ENCODE data around the gene FNDC8. TPM values are rescaled to one million over a fixed set of nuclear protein-coding genes. Genes with fewer than 3 reads are reported as not detected.
"Not testable (repeated sequence)": the region's sequence is repeated elsewhere in the genome, so short reads cannot be mapped to it uniquely, and the experiment has no call there.

FNDC8 gene
- polyA plus RNA-seq, 6 donors from 2014 or later = not detected

DNA sequence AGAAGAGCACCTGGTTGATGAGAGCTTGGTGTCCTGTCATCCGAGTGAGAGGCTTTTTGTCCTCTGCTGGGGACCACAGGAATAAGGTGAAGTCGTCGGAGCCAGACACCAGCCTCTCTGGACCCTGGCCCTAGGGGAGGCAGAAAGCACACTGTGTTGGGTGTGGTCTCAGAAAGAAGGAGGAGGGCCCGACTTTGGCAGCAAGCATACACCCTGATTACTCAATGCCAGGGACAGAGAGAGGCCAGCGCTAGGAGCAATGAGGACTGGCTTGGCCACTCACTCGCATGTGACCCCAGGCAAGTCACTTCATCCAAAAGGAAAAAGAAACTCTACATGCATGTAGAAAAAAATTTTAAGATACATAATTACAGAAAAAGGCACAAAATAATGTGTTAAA is 13.9 kb downstream of the FNDC8 start:
- DNase-seq (no peak), ATAC-seq (ENCODE audit: low read depth in 2 of 2) (no peak)
- Mint-ChIP-seq H3K9me3 (peaks cover 0 to 1% (median 0%) of the 10 kb centered on the region in 7 donors), H3K36me3 (peaks cover 12 to 21% of the 10 kb centered on the region in 2 donors), H3K27ac (no peak overlapping the region), H3K27me3 (no peaks in the 10 kb centered on the region), H3K4me1 (peaks cover 0 to 7% (median 3%) of the 10 kb centered on the region in 3 donors), H3K4me3 (no peak overlapping the region)

DNA sequence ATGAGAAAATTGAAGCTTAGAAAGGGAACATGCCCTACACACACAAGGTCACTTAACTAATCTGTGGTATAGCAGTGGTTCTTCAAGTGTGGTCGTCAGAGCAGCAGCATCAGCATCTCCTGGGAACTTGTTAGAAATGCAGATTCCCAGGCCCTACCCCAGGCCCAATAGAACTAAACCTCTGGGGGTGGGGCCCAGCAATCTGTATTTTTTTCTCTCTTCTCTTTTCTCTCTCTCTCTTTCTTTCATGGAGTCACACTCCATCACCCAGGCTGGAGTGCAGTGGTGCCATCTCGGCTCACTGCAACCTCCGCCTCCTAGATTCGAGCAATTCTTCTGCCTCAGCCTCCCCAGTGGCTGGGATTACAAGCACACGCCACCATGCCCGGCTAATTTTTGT is 16.8 kb downstream of the FNDC8 start:
- ATAC-seq (ENCODE audit: low read depth in 2 of 2) = no peak
- Mint-ChIP-seq H3K27me3 (no peaks in the 10 kb centered on the region), H3K36me3 (peaks cover 12 to 21% of the 10 kb centered on the region in 2 donors), H3K4me1 (peaks cover 7 to 18% (median 12%) of the 10 kb centered on the region in 3 donors), H3K9me3 (peaks cover 0 to 1% (median 0%) of the 10 kb centered on the region in 7 donors), H3K4me3 (peak overlapping the region in 1 of 8 donors; percentile 44), H3K27ac (no peak overlapping the region)
- no peak for DNase-seq

DNA sequence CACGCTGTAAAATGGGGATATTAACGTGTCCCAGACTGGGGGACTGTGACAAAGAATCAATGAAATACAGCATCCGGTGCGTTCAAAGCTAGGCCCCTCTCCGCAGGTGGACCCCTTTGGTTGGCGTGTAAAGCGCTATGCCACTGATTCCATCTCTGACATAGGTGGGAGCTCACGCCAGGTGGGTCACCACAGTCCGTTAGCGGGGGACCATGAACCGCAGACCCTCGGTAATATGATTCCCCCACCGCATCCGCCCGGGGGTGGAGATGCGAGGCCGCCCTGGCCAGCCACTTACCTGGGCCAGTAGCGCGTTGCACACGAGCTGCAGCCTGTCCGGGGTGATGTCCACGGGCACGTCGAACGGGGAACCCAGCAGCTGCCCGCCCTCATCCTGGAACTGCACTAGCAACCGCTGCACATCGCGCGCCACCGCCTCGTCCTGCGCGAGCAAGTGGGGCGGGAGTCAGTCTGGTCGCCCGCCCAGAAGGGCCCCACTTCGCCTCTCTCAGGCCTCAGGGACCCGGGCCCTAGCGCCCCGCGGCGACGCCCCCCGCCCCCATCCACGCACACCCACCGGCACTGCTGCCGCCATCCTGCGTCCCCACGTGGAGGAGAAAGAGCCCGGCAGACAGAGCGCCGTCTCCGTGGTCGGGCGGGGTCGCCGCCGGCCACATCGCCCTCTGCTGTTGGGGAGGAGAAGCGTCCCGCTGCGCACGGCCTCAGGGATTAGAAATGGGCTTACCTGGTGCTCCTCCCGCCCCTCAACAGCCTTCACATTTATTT is 20.5 kb downstream of the FNDC8 start, which contains the start of gene NLE1:
NLE1 (minus strand) TSS at position 623 of the 786 bp plus-strand sequence; CDS start at position 595, 28 bp downstream.
- H3K36me3 Mint-ChIP-seq = no peaks in the 10 kb centered on the region
- peak; percentile 95 to 98 for ATAC-seq (ENCODE audit: low read depth in 2 of 2)
- H3K9me3 Mint-ChIP-seq = peaks cover 0 to 1% (median 0%) of the 10 kb centered on the region in 7 donors
- peaks cover 0 to 20% (median 12%) of the 10 kb centered on the region in 3 donors for H3K4me1 Mint-ChIP-seq
- H3K27ac Mint-ChIP-seq = peak within 1 kb of the TSS in 5 of 6 donors; percentile 38 to 74 (median 64)
- H3K4me3 Mint-ChIP-seq = peak within 1 kb of the TSS; percentile 81 to 93 (median 88)
- DNase-seq = peak; percentile 84
- H3K27me3 Mint-ChIP-seq = peaks cover 0 to 5% (median 3%) of the 10 kb centered on the region in 3 donors

DNA sequence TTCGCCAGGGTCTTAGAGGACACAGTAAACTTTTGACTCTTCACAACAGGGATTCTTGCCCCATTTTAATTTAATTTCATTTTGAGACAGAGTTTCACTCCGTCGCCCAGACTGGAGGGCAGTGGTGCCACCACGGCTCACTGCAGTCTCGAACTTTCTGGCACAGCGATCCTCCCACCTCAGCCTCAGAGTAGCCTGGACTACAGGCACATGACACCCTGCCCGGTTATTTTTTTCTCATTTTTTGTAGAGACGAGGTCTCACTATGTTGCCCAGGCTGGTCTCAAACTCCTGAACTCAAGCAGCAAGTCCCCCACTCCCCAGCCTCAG is 21.0 kb downstream of the FNDC8 start:
- ATAC-seq (ENCODE audit: low read depth in 2 of 2) (peak in 1 of 2 donors; percentile 1), DNase-seq (no peak)
- H3K9me3 Mint-ChIP-seq = peaks cover 0 to 1% (median 0%) of the 10 kb centered on the region in 7 donors
- peak overlapping the region in 4 of 6 donors; percentile 63 to 74 (median 69) for H3K27ac Mint-ChIP-seq
- H3K4me1 Mint-ChIP-seq = peaks cover 0 to 20% (median 12%) of the 10 kb centered on the region in 3 donors
- H3K27me3 Mint-ChIP-seq = peaks cover 0 to 11% (median 3%) of the 10 kb centered on the region in 3 donors
- no peaks in the 10 kb centered on the region for H3K36me3 Mint-ChIP-seq
- peak overlapping the region; percentile 81 to 93 (median 88) for H3K4me3 Mint-ChIP-seq

DNA sequence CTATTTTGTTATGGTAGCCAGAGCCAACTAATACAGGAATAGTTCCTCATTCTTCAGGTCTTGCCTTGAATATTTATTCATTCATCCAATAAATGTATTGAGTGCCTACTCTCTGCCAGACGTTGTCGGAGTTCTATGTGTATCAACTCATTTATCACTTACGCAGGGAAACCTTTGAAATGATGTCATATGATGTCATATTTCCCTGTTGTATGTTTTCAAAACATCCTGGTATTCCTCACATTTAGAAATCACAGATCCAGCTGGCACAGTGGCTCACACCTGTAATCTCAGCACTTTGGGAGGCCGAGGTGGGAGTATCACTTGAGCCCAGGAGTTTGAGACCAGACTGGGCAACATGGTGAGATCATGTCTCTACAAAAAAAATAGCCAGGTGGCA is 23.4 kb downstream of the FNDC8 start:
- Mint-ChIP-seq H3K4me3 (peak overlapping the region in 1 of 8 donors; percentile 53), H3K36me3 (no peaks in the 10 kb centered on the region), H3K27ac (no peak overlapping the region), H3K9me3 (no peaks in the 10 kb centered on the region), H3K27me3 (peaks cover 3 to 28% (median 12%) of the 10 kb centered on the region in 3 donors), H3K4me1 (peaks cover 0 to 20% (median 12%) of the 10 kb centered on the region in 3 donors)
- ATAC-seq (ENCODE audit: low read depth in 2 of 2) (no peak), DNase-seq (no peak)

DNA sequence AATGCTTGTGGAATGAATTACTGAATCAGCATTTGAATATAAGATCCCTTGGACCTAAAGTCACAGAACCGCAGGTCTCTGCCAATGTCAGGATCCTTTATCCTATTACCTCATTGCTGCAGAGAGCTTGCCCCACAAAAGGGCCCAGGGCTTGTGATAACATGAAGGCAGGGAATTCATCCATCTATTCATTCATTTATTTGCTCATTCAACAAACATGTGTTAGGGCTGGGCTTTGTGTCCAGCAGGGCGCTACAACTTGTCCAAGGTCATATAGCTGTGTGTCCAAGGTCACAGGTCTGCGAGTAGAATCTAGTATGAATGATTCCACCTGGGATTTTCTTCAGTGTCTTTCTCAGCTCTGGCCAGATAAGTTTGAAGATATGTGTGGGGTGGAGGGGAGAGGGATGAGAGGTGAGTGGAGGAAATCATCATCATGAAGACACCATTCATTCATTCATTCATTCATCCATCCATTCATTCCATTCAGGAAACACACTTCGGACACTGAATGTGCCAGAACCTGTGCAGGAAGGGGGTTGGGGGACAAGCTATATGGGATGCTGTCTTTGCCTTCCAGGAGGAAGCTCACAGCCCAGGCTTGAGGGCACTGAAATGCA is 24.9 kb downstream of the FNDC8 start:
- DNase-seq = no peak
- H3K36me3 Mint-ChIP-seq = no peaks in the 10 kb centered on the region
- H3K27ac Mint-ChIP-seq = peak overlapping the region in 1 of 6 donors; percentile 15
- peaks cover 0 to 7% (median 5%) of the 10 kb centered on the region in 3 donors for H3K4me1 Mint-ChIP-seq
- ATAC-seq (ENCODE audit: low read depth in 2 of 2) = no peak
- H3K4me3 Mint-ChIP-seq = no peak overlapping the region
- no peaks in the 10 kb centered on the region for H3K9me3 Mint-ChIP-seq
- peaks cover 4 to 34% (median 14%) of the 10 kb centered on the region in 3 donors for H3K27me3 Mint-ChIP-seq

DNA sequence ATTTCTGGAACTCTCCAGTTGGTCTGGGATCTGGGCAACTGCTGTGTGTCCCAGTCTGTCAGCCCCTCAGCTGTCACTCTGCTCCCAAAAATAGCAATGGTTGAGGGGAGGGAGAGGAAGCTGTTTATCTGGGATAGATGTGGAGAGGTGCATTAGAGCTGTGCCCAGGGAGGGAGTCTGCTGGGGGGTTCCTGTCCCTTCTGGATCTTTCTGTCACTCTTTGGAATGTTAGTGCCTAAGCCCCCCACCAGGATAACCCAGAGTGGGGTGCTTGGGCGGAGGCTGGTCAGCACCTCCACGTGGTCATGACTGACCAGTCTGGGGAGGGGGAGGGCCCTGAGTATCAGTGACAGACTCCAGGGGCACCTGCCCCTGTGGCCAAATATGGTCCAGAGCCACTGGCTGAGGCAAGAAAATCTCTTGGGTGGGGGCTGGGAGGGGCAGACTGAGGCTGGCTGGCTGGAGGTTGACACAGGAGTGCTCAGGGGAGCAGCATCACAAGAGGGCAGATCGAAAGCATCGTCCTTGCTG is 26.0 kb downstream of the FNDC8 start, which contains the start of gene UNC45B:
UNC45B (plus strand) TSS at position 443 of the 531 bp plus-strand sequence. CDS start 447 bp downstream, outside the sequence.
- Mint-ChIP-seq H3K9me3 (no peaks in the 10 kb centered on the region), H3K27ac (peak within 1 kb of the TSS in 2 of 6 donors; percentile 60 to 63), H3K4me1 (peaks cover 0 to 3% (median 2%) of the 10 kb centered on the region in 3 donors), H3K36me3 (no peaks in the 10 kb centered on the region), H3K4me3 (no peak within 1 kb of the TSS), H3K27me3 (peaks cover 10 to 34% (median 23%) of the 10 kb centered on the region in 3 donors)
- ATAC-seq (ENCODE audit: low read depth in 2 of 2) (no peak), DNase-seq (no peak)

DNA sequence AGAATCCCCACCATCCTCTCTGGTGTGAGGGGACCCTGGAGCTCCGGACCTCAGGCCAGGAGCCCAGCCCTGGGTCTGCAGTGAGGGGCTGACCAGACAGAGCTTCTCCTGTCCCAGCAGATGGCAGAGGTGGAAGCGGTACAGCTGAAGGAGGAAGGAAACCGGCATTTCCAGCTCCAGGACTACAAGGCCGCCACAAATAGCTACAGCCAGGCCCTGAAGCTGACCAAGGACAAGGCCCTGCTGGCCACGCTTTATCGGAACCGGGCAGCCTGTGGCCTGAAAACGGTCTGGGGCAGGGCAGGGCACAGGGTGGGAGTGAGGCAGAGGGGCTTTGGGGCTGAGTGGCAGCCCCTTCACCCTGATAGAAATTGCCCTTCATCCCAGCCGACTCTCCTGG is 26.7 kb downstream of the FNDC8 start:
- Mint-ChIP-seq H3K36me3 (no peaks in the 10 kb centered on the region), H3K4me3 (no peak overlapping the region), H3K4me1 (peaks cover 0 to 2% (median 0%) of the 10 kb centered on the region in 3 donors), H3K9me3 (no peaks in the 10 kb centered on the region), H3K27me3 (peaks cover 12 to 34% (median 29%) of the 10 kb centered on the region in 3 donors), H3K27ac (peak overlapping the region in 2 of 6 donors; percentile 60 to 63)
- ATAC-seq (ENCODE audit: low read depth in 2 of 2) (no peak), DNase-seq (no peak)

DNA sequence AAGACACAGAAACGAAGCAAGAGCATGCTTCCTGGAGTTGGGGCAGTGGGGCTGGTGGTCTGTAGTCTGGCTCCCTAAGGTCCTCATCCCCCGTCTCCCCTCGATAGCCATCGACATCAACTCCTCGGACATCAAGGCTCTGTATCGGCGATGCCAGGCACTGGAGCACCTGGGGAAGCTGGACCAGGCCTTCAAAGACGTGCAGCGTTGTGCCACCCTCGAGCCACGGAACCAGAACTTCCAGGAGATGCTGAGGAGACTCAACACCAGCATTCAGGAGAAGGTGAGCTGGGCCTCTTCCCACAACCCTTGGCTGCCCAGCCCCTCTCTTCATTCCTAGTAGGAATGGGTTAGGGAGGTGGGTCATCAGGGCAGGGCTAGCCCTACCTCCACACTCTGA is 28.5 kb downstream of the FNDC8 start:
- Mint-ChIP-seq H3K9me3 (no peaks in the 10 kb centered on the region), H3K36me3 (no peaks in the 10 kb centered on the region), H3K27ac (no peak overlapping the region), H3K4me3 (no peak overlapping the region), H3K4me1 (no peaks in the 10 kb centered on the region), H3K27me3 (peaks cover 12 to 41% (median 41%) of the 10 kb centered on the region in 3 donors)
- no peak for ATAC-seq (ENCODE audit: low read depth in 2 of 2)
- DNase-seq = no peak

DNA sequence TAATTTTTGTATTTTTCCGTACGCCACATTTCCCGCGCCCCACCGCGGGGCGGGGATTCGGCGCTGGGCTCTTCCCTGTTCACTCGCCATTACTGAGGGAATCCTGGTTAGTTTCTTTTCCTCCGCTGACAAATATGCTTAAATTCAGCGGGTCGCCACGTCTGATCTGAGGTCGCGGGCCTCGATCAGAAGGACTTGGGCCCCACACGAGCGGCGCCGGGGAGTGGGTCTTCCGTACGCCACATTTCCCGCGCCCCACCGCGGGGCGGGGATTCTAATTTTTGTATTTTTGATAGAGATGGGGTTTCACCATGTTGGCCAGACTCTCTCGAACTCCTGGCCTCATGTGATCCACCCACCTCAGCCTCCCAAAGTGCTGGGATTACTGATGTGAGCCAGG is 29.7 kb downstream of the FNDC8 start:
- not testable (repeated sequence) for DNase-seq; H3K4me3 Mint-ChIP-seq; H3K9me3 Mint-ChIP-seq; ATAC-seq (ENCODE audit: low read depth in 2 of 2); H3K27ac Mint-ChIP-seq; H3K36me3 Mint-ChIP-seq; H3K4me1 Mint-ChIP-seq
- peaks cover 16 to 49% (median 46%) of the 10 kb centered on the region in 3 donors for H3K27me3 Mint-ChIP-seq

DNA sequence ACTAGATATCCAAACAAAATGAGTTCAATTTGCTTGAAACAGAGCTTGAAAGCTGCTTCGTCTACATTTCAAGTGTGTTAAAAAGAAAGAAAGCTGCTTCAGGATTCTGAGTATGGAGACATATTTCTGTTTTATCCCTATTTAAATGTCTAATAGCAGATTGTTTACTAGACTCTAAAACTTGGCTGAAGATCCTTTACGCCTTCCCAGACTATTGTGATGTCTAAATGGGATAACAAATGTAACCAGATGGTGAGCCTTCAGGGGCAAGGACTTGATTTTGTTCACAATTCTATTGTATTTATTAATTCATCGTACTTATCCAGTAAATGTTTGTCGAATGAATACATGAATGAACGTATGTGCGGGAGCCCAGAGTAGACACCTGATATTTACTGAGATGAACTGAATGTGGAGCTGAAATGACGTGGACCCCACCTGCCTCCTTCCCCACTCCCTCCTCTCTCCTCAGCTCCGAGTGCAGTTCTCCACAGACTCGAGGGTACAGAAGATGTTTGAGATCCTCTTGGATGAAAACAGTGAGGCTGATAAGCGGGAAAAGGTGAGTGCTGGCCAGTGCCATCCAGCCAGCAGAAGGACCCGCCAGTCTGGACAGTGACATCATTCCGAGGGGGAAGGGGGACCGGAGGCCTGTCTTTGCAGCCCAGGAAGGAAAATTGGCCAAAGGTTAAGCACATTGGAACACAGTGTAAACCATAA is 31.2 kb downstream of the FNDC8 start:
- ATAC-seq (ENCODE audit: low read depth in 2 of 2) (no peak), DNase-seq (no peak)
- Mint-ChIP-seq H3K4me1 (no peaks in the 10 kb centered on the region), H3K27ac (no peak overlapping the region), H3K27me3 (peaks cover 14 to 49% (median 42%) of the 10 kb centered on the region in 3 donors), H3K9me3 (no peaks in the 10 kb centered on the region), H3K4me3 (no peak overlapping the region), H3K36me3 (no peaks in the 10 kb centered on the region)

DNA sequence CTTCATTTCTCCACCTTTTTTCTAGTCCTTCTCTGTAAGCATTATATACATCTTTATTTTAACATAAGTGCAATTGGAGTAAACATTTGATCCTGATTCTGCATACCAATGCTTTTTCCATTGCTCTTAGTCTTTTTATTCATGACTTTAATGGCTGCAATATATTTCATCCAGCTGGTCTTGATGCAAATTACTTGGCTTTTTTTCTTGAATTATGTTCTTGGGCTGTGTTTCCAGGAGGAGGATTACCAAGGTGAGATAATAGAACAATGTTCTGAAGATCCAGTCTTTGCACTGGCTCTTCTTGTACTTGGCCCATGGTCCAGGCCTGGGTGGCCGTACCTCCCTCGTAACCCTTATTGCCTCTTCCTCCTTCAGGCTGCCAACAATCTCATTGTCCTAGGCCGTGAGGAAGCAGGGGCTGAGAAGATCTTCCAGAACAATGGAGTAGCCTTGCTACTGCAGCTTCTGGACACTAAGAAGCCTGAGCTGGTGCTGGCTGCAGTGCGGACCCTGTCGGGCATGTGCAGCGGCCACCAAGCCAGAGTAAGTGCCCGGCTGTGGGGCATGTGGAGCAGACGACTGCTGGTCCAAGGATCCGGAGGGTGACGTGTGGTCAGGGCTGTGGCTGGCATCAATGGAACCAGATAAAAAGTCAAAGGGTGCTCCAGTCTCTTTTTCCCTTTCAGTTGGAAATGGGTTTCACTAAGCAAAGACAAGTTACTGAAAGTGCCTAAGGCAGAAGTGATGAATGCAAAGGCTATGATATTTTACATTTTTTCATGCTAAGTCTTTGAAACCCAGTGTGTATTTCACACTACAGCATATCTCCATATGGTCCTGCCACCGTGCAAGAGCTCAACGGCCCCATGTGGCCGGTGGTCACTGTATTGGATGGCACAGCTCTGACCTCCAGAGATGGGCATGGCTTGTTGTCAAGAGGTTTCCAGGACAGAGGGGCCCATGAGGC is 33.1 kb downstream of the FNDC8 start:
- no peaks in the 10 kb centered on the region for H3K4me1 Mint-ChIP-seq
- peaks cover 23 to 43% (median 43%) of the 10 kb centered on the region in 3 donors for H3K27me3 Mint-ChIP-seq
- no peak overlapping the region for H3K4me3 Mint-ChIP-seq
- H3K27ac Mint-ChIP-seq = no peak overlapping the region
- H3K36me3 Mint-ChIP-seq = no peaks in the 10 kb centered on the region
- DNase-seq = no peak
- H3K9me3 Mint-ChIP-seq = no peaks in the 10 kb centered on the region
- ATAC-seq (ENCODE audit: low read depth in 2 of 2) = no peak
